PC-3 (cell line): Measurements from ENCODE around the gene AFDN. TPM values are rescaled to one million over a fixed set of nuclear protein-coding genes. Genes with fewer than 3 reads are reported as not detected.
A peak's percentile ranks its signal among the peaks of the same experiment; 100 is the strongest.

ENCODE experiments used
- ATAC-seq: fragments of 200-7000 bp; cut with Tn5 transposase; 2 replicates; pipeline ENCODE4 v1.9.1; 2020; ENCODE audit warnings: mild to moderate bottlenecking, moderate library complexity
- BruUV-seq: library from RNA; stranded (reverse); fragments of 400-500 nt; replicated peaks from 2 replicates; lab custom pipeline; 2021; lab: Mats Ljungman, UMichigan
- CTCF ChIA-PET: fragments of 300-600 bp; sonication (Branson Sonifier 250); formaldehyde crosslinking; loops from one replicate; lab custom pipeline; 2022; ENCODE audit warnings: antibody characterized with exemption; lab: Charles Lee
- POLR2A ChIA-PET: fragments of 300-600 bp; sonication (Branson Sonifier 250); formaldehyde crosslinking; loops from one replicate; lab custom pipeline; 2022; ENCODE audit warnings: antibody characterized with exemption; ENCODE audit not compliant: unreplicated experiment; lab: Charles Lee
- DNase-seq: peaks from one replicate; pipeline ENCODE4 v3.0.0-alpha.2; 2015
- H2AFZ ChIP-seq: fragments of 300-600 bp; sonication (generic); 2 replicates; pipeline ENCODE4 v1.6.0; 2016; ENCODE audit warnings: antibody characterized with exemption, low read length
- H3F3A ChIP-seq: fragments of 300-600 bp; sonication (generic); one replicate; pipeline ENCODE4 v1.6.0; 2017; ENCODE audit warnings: antibody characterized with exemption, low read length, control low read depth, mild to moderate bottlenecking; ENCODE audit not compliant: unreplicated experiment
- H3K27ac ChIP-seq: fragments of 300-600 bp; sonication (generic); 2 replicates; pipeline ENCODE4 v1.5.1; 2016; ENCODE audit warnings: mild to moderate bottlenecking, low read length
- H3K27me3 ChIP-seq: fragments of 300-600 bp; sonication (generic); 2 replicates; pipeline ENCODE4 v1.6.1; 2016; ENCODE audit warnings: low read length, mixed read lengths
- H3K36me3 ChIP-seq: fragments of 300-600 bp; sonication (generic); 2 replicates; pipeline ENCODE4 v1.6.1; 2016; ENCODE audit warnings: low read depth, mixed run types, low read length, mixed read lengths
- H3K4me1 ChIP-seq: fragments of 300-600 bp; sonication (generic); 2 replicates; pipeline ENCODE4 v1.5.1; 2016; ENCODE audit warnings: low read length; ENCODE audit not compliant: insufficient read depth
- H3K4me2 ChIP-seq: fragments of 300-600 bp; sonication (generic); 2 replicates; pipeline ENCODE4 v1.6.0; 2016; ENCODE audit warnings: low read length
- H3K4me3 ChIP-seq: fragments of 300-600 bp; sonication (generic); 2 replicates; pipeline ENCODE4 v1.5.1; 2016; ENCODE audit warnings: mild to moderate bottlenecking, low read length, mixed read lengths
- H3K79me2 ChIP-seq: fragments of 300-600 bp; sonication (generic); 2 replicates; pipeline ENCODE4 v1.6.1; 2017; ENCODE audit warnings: low read length, mixed read lengths
- H3K9ac ChIP-seq: fragments of 300-600 bp; sonication (generic); 2 replicates; pipeline ENCODE4 v1.6.0; 2016; ENCODE audit warnings: mild to moderate bottlenecking, low read length
- H3K9me2 ChIP-seq: fragments of 300-600 bp; sonication (generic); replicated peaks from 2 replicates; pipeline ENCODE4 v1.6.1; 2016; ENCODE audit warnings: mixed run types, low read length, mixed read lengths
- H3K9me3 ChIP-seq: fragments of 300-600 bp; sonication (generic); 2 replicates; pipeline ENCODE4 v1.6.1; 2016; ENCODE audit warnings: low read length, mixed read lengths
- H4K20me1 ChIP-seq: fragments of 300-600 bp; sonication (generic); 2 replicates; pipeline ENCODE4 v1.6.1; 2016; ENCODE audit warnings: low read length, mixed read lengths
- CTCF ChIP-seq: fragments of 300-600 bp; sonication (generic); conservative IDR thresholded peaks from 2 replicates; pipeline ENCODE4 v1.5.1; 2017; ENCODE audit warnings: antibody characterized with exemption, low read depth, mild to moderate bottlenecking, low read length
- EZH2 ChIP-seq: fragments of 300-600 bp; sonication (generic); IDR thresholded peaks from one replicate; pipeline ENCODE4 v1.6.1; 2017; ENCODE audit warnings: antibody characterized with exemption, mild to moderate bottlenecking, low read length; ENCODE audit not compliant: unreplicated experiment
- EZH2phosphoT487 ChIP-seq: fragments of 300-600 bp; sonication (generic); IDR thresholded peaks from 2 replicates; pipeline ENCODE4 v1.6.1; 2018; ENCODE audit warnings: mild to moderate bottlenecking, antibody characterized with exemption, low read length, borderline replicate concordance
- intact Hi-C: fragments of 100-400 bp; cut with micrococcal nuclease; formaldehyde crosslinking; loops from 2 replicates; pipeline ENCODE4 v1.9.0; 2023
- total RNA-seq: library from RNA; depleted of rRNA; stranded (reverse); fragments of >200 nt; gene quantifications from 2 replicates; pipeline ENCODE4 v1.2.3, GENCODE V29; 2014

AFDN gene
- total RNA-seq, 1 experiment from 2014 or later, result 37.1 TPM

DNA sequence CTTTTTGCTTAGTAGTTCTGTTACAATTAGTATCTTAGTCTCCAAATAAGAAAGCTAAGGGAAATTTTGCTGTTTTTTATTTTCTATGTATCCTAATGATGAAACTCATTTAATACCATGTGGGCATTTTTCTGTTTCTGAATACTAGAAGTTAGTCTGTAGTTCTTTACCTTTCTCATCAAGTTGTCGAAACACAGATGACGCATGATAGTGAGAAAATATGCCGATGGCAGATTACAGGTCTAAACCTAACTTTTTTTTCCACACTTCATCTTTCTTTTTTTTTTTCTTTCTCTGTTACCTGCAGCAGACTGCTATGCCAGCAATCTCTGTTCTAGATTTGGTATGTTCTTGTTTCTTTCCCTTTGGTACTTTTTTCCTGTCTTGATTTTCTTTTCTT is 127.4 kb downstream of the AFDN start:
- Histone ChIP-seq H2AFZ (no peak overlapping the region), H3K36me3 (no peaks in the 10 kb centered on the region), H3K9ac (no peak overlapping the region), H3K27ac (no peak overlapping the region), H3K4me1 (peaks cover 20% of the 10 kb centered on the region), H3K9me2 (no peaks in the 10 kb centered on the region), H3K4me2 (no peak overlapping the region), H3K9me3 (no peaks in the 10 kb centered on the region), H3K4me3 (no peak overlapping the region), H4K20me1 (no peaks in the 10 kb centered on the region), H3K79me2 (peaks cover 10% of the 10 kb centered on the region; the same call in 1 of the 2 replicates), H3F3A (no peaks in the 10 kb centered on the region), H3K27me3 (no peaks in the 10 kb centered on the region)
- intact Hi-C loops, result loop anchor here (5.0 kb wide), 1 partner anchor 83 kb away; no protein-coding TSS in a partner anchor
- CTCF ChIA-PET, result no interaction called here
- BruUV-seq, result no TSS peak
- no peak for DNase-seq
- no peak for TF ChIP-seq EZH2
- TF ChIP-seq EZH2phosphoT487, result no peak
- no peak for TF ChIP-seq CTCF
- ATAC-seq, result no peak
- POLR2A ChIA-PET, result no interaction called here

DNA sequence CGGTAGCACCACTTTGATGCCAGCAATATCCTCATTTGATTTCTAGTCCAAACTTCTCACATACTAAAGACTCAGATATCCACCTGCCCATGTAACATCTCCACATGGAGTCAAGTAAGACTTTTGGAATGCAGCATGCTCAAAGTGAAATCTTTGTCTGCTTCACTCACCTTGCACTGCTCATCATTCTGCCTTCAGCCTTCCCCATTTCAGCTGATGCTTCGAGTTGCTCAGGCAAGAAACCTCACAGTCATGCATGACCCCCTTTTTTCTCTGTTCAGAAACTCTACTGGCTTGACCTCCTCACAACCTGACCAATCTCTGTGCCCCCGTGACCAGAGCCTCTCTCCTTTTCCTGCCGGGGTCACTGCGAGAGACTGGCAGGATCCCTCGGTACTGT is 129.8 kb downstream of the AFDN start:
- TF ChIP-seq CTCF (no peak), EZH2phosphoT487 (no peak), EZH2 (no peak)
- ChIA-PET CTCF (no interaction called here), POLR2A (no interaction called here)
- Histone ChIP-seq H3K4me3 (no peak overlapping the region), H3K9me2 (no peaks in the 10 kb centered on the region), H3K27ac (no peak overlapping the region), H3K4me1 (peaks cover 20% of the 10 kb centered on the region), H3F3A (no peaks in the 10 kb centered on the region), H3K9me3 (no peaks in the 10 kb centered on the region), H2AFZ (no peak overlapping the region), H4K20me1 (no peaks in the 10 kb centered on the region), H3K36me3 (no peaks in the 10 kb centered on the region), H3K4me2 (peak overlapping the region; percentile 60; the same call in 1 of the 2 replicates), H3K9ac (no peak overlapping the region), H3K27me3 (no peaks in the 10 kb centered on the region), H3K79me2 (peaks cover 10% of the 10 kb centered on the region; the same call in 1 of the 2 replicates)
- ATAC-seq (no peak), DNase-seq (no peak)
- no TSS peak for BruUV-seq
- intact Hi-C loops, result no loop called here

DNA sequence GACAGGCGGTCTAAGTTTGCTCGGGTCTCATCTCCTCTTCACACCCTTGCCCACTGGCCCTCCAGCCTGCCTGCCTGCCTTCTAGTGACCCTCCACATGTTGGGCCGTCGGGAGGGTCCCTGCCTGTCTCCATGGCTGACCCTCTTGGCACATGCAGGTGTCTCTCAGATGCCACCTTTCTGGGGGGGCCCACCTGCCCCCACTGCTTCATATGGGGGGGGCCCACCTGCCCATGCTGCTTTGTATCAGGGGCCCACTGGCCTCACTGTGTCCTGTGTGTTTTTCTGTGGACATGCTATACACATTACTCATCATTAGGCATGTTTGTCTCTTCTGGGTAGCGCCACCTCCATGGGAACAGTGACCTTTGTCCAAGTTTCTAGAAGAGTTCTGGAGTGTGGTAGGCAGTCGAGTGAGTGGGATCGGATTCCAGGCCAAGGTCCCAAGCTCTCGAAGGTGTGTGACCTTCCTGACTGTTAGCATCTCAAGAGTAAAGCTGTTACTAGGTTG is 130.3 kb downstream of the AFDN start:
- TF ChIP-seq EZH2, result no peak
- no peak for TF ChIP-seq EZH2phosphoT487
- no peak for TF ChIP-seq CTCF
- Histone ChIP-seq H3K4me2 (peak overlapping the region; percentile 60), H3K9ac (no peak overlapping the region), H3F3A (no peaks in the 10 kb centered on the region), H3K36me3 (no peaks in the 10 kb centered on the region), H2AFZ (no peak overlapping the region), H3K79me2 (peaks cover 10% of the 10 kb centered on the region; the same call in 1 of the 2 replicates), H3K9me3 (no peaks in the 10 kb centered on the region), H3K4me3 (no peak overlapping the region), H3K27me3 (no peaks in the 10 kb centered on the region), H3K27ac (no peak overlapping the region), H3K4me1 (peaks cover 20% of the 10 kb centered on the region), H4K20me1 (no peaks in the 10 kb centered on the region), H3K9me2 (no peaks in the 10 kb centered on the region)
- POLR2A ChIA-PET, result no interaction called here
- CTCF ChIA-PET, result no interaction called here
- ATAC-seq (peak; percentile 88), DNase-seq (peak; percentile 62)
- no TSS peak for BruUV-seq
- intact Hi-C loops, result no loop called here
